ENCODE data around the gene BBOX1. TPM values are rescaled to one million over a fixed set of nuclear protein-coding genes. Genes with fewer than 3 reads are reported as not detected.

Gene BBOX1
- total and polyA plus RNA-seq, 2 of the 4 experiments (the other 2 are of a cell fraction) = not detected

GRCh38 chr11:27129686-27130085, 89.1 kb downstream of the BBOX1 start:
- no peak overlapping the region for H2BK20ac ChIP-seq (ENCODE audit: low read depth, low read length)
- H3K27me3 ChIP-seq (ENCODE audit: control insufficient read depth, insufficient read depth, low read length) = peaks cover 1% of the 10 kb centered on the region
- H3K9me3 ChIP-seq (ENCODE audit: control insufficient read depth, insufficient read depth, low read length) = no peaks in the 10 kb centered on the region
- H3K4me1 ChIP-seq (ENCODE audit: control insufficient read depth, insufficient read depth, low read length) = no peaks in the 10 kb centered on the region
- H4K91ac ChIP-seq (ENCODE audit: insufficient read depth, low read depth, low read length) = no peak overlapping the region
- TF ChIP-seq POLR2A (IDR thresholded peaks at IDR 0.05; ENCODE audit: low read depth, low read length) (no peak), NFE2L2 (IDR thresholded peaks at IDR 0.05; ENCODE audit: low read depth, low read length) (no peak), RAD21 (IDR thresholded peaks at IDR 0.05; ENCODE audit: low read length) (no peak)
- TF ChIP-seq, protein P1, sequence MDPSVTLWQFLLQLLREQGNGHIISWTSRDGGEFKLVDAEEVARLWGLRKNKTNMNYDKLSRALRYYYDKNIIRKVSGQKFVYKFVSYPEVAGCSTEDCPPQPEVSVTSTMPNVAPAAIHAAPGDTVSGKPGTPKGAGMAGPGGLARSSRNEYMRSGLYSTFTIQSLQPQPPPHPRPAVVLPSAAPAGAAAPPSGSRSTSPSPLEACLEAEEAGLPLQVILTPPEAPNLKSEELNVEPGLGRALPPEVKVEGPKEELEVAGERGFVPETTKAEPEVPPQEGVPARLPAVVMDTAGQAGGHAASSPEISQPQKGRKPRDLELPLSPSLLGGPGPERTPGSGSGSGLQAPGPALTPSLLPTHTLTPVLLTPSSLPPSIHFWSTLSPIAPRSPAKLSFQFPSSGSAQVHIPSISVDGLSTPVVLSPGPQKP (IDR thresholded peaks at IDR 0.05; ENCODE audit: borderline replicate concordance, low read depth, low read length) = no peak
- no peak overlapping the region for H2BK120ac ChIP-seq (ENCODE audit: low read depth, low read length)
- no peak overlapping the region for H4K8ac ChIP-seq (ENCODE audit: low read depth in 2 of 2, low read length in 2 of 2)
- ATAC-seq (ENCODE audit: low read depth) = no peak
- BruUV-seq (replicated peaks) = no TSS peak
- H2BK15ac ChIP-seq (ENCODE audit: low read depth, low read length) = no peak overlapping the region
- H3K9me1 ChIP-seq (ENCODE audit: insufficient read depth, low read length) = no peaks in the 10 kb centered on the region
- in situ Hi-C loops (cut with MboI; ENCODE audit: low sequenced_read_pairs) = no loop called here
- no peak overlapping the region for H2AK9ac ChIP-seq (replicated peaks; ENCODE audit: low read depth, low read length, poor library complexity)
- no peak overlapping the region for H2BK5ac ChIP-seq (ENCODE audit: low read depth, low read length, poor library complexity, severe bottlenecking)
- no peak overlapping the region for H4K5ac ChIP-seq (ENCODE audit: low read depth, low read length)
- H3K23ac ChIP-seq (ENCODE audit: low read depth, low read length) = no peak overlapping the region
- intact Hi-C loops (cut with micrococcal nuclease) = no loop called here
- no peak overlapping the region for H3K4me3 ChIP-seq (ENCODE audit: insufficient read depth, low read depth, low read length)
- H3K14ac ChIP-seq (replicated peaks; ENCODE audit: low read depth, low read length) = no peak overlapping the region
- H3K27ac ChIP-seq (ENCODE audit: insufficient read depth, low read length) = no peak overlapping the region
- H2AK5ac ChIP-seq (ENCODE audit: low read depth, low read length) = no peak overlapping the region
- no peak overlapping the region for H3K4me2 ChIP-seq (ENCODE audit: low read depth, low read length)
- H3K9ac ChIP-seq (ENCODE audit: low read depth, low read length) = no peak overlapping the region
- ChIA-PET CTCF (no interaction called here), POLR2A (ENCODE audit: unreplicated experiment) (no interaction called here)
- no peak overlapping the region for H3K4ac ChIP-seq (ENCODE audit: low read depth, low read length)
- H3K18ac ChIP-seq (ENCODE audit: low read depth, low read length) = no peak overlapping the region
- dilution Hi-C loops (cut with HindIII; ENCODE audit: low sequenced_read_pairs, unreplicated experiment) = loop anchor here (25.0 kb wide), 1 partner anchor 392 kb away; no protein-coding TSS in a partner anchor
- no peak overlapping the region for H3K56ac ChIP-seq (ENCODE audit: extremely low read depth, insufficient read depth, low read length)
- no peaks in the 10 kb centered on the region for H3K79me1 ChIP-seq (ENCODE audit: low read depth in 1 of 2, low read length in 2 of 2)
- no peaks in the 10 kb centered on the region for H3K36me3 ChIP-seq (ENCODE audit: control insufficient read depth, insufficient read depth, low read length)
- no peaks in the 10 kb centered on the region for H4K20me1 ChIP-seq (ENCODE audit: insufficient read depth, low read length)
- no peak for DNase-seq
- no peak overlapping the region for H2AFZ ChIP-seq (replicated peaks; ENCODE audit: low read length, poor library complexity)

All from IMR-90 (cell line).